Trophoblast cell (in vitro differentiated cells and primary cell): ENCODE results near the gene FRMPD1. TPM values are rescaled to one million over a fixed set of nuclear protein-coding genes. Genes with fewer than 3 reads are reported as not detected.
A peak's percentile ranks its signal among the peaks of the same experiment; 100 is the strongest.
"Not testable (repeated sequence)": the region's sequence is repeated elsewhere in the genome, so short reads cannot be mapped to it uniquely, and the experiment has no call there.

Experiments used
- DNase-seq, 2 donors: peaks; one replicate each; pipeline ENCODE4 v3.0.0-alpha.2; 2016
- H2AFZ ChIP-seq: 2 replicates; pipeline ENCODE4 v1.6.1; 2013; ENCODE audit warnings: low read length, moderate library complexity, mild to moderate bottlenecking; ENCODE audit not compliant: insufficient read depth, poor library complexity
- H2AK5ac ChIP-seq: 2 replicates; pipeline ENCODE4 v1.6.1; 2013; ENCODE audit warnings: mild to moderate bottlenecking, low read length
- H2BK120ac ChIP-seq: 2 replicates; pipeline ENCODE4 v1.6.1; 2013; ENCODE audit warnings: low read length, mild to moderate bottlenecking, moderate library complexity; ENCODE audit not compliant: insufficient read depth, poor library complexity
- H2BK12ac ChIP-seq: 2 replicates; pipeline ENCODE4 v1.6.1; 2013; ENCODE audit warnings: mild to moderate bottlenecking, low read length, moderate library complexity
- H2BK5ac ChIP-seq: 2 replicates; pipeline ENCODE4 v1.6.1; 2013; ENCODE audit warnings: low read length, low read depth, moderate library complexity, mild to moderate bottlenecking; ENCODE audit not compliant: poor library complexity
- H3K14ac ChIP-seq: 2 replicates; pipeline ENCODE4 v1.6.1; 2013; ENCODE audit warnings: mild to moderate bottlenecking, low read length
- H3K18ac ChIP-seq: 2 replicates; pipeline ENCODE4 v1.6.1; 2013; ENCODE audit warnings: mild to moderate bottlenecking, low read length
- H3K23ac ChIP-seq: 2 replicates; pipeline ENCODE4 v1.6.1; 2013; ENCODE audit warnings: low read length
- H3K27ac ChIP-seq: 2 replicates; pipeline ENCODE4 v1.5.1; 2013; ENCODE audit warnings: low read depth, mild to moderate bottlenecking, inconsistent platforms, low read length, moderate library complexity
- H3K27me3 ChIP-seq: 2 replicates; pipeline ENCODE4 v1.6.1; 2013; ENCODE audit warnings: inconsistent platforms, mild to moderate bottlenecking, low read length, moderate library complexity; ENCODE audit not compliant: insufficient read depth
- H3K36me3 ChIP-seq, 2 experiments: 1 replicate in 1 of 2; 2 replicates in 1 of 2; pipeline ENCODE4 v1.6.1; 2013; ENCODE audit warnings: low read length in 2 of 2, mild to moderate bottlenecking in 2 of 2, moderate library complexity in 1 of 2; ENCODE audit not compliant: insufficient read depth in 2 of 2, control insufficient read depth in 1 of 2
- H3K4ac ChIP-seq: 2 replicates; pipeline ENCODE4 v1.6.1; 2013; ENCODE audit warnings: low read depth, mild to moderate bottlenecking, low read length, moderate library complexity
- H3K4me1 ChIP-seq, 2 experiments: 1 replicate in 1 of 2; 2 replicates in 1 of 2; pipeline ENCODE4 v1.6.1; 2013; ENCODE audit warnings: low read length in 2 of 2, mild to moderate bottlenecking in 2 of 2, moderate library complexity in 1 of 2; ENCODE audit not compliant: insufficient read depth in 2 of 2, control insufficient read depth in 1 of 2
- H3K4me2 ChIP-seq: 2 replicates; pipeline ENCODE4 v1.6.1; 2013; ENCODE audit warnings: inconsistent platforms, mild to moderate bottlenecking, low read length, moderate library complexity
- H3K4me3 ChIP-seq: 2 replicates; pipeline ENCODE4 v1.5.1; 2013; ENCODE audit warnings: mild to moderate bottlenecking, low read depth, low read length, inconsistent platforms
- H3K79me1 ChIP-seq: one replicate; pipeline ENCODE4 v1.6.1; 2013; ENCODE audit warnings: low read length
- H3K79me2 ChIP-seq: 2 replicates; pipeline ENCODE4 v1.6.1; 2013; ENCODE audit warnings: low read length, mild to moderate bottlenecking; ENCODE audit not compliant: control insufficient read depth, insufficient read depth, poor library complexity
- H3K9ac ChIP-seq: 2 replicates; pipeline ENCODE4 v1.6.1; 2013; ENCODE audit warnings: mild to moderate bottlenecking, low read length
- H3K9me3 ChIP-seq: 2 replicates; pipeline ENCODE4 v1.6.1; 2013; ENCODE audit warnings: low read depth, mild to moderate bottlenecking, control low read depth, inconsistent platforms, low read length; ENCODE audit not compliant: insufficient read depth
- H4K12ac ChIP-seq: 2 replicates; pipeline ENCODE4 v1.6.1; 2013; ENCODE audit warnings: low read depth, mild to moderate bottlenecking, low read length, moderate library complexity
- H4K8ac ChIP-seq: 2 replicates; pipeline ENCODE4 v1.6.1; 2013; ENCODE audit warnings: low read depth, mild to moderate bottlenecking, low read length, moderate library complexity
- H4K91ac ChIP-seq: one replicate; pipeline ENCODE4 v1.6.1; 2013; ENCODE audit warnings: low read depth, mild to moderate bottlenecking, low read length, moderate library complexity
- WGBS: extraction: QIAGEN DNeasy Blood & Tissue Kit; methylation state at CpG from one replicate; pipeline ENCODE4 v1.1.7; 2013; ENCODE audit warnings: missing lambda C conversion rate; ENCODE audit not compliant: insufficient read length, insufficient coverage; ENCODE audit errors: extremely low coverage; 5-methylcytosine and 5-hydroxymethylcytosine counted together
- polyA plus RNA-seq: library from polyadenylated mRNA; stranded (reverse); fragments of 200-250 nt; gene quantifications from 2 replicates; pipeline ENCODE4 v1.2.3, GENCODE V29; 2013

FRMPD1 gene, protein sequence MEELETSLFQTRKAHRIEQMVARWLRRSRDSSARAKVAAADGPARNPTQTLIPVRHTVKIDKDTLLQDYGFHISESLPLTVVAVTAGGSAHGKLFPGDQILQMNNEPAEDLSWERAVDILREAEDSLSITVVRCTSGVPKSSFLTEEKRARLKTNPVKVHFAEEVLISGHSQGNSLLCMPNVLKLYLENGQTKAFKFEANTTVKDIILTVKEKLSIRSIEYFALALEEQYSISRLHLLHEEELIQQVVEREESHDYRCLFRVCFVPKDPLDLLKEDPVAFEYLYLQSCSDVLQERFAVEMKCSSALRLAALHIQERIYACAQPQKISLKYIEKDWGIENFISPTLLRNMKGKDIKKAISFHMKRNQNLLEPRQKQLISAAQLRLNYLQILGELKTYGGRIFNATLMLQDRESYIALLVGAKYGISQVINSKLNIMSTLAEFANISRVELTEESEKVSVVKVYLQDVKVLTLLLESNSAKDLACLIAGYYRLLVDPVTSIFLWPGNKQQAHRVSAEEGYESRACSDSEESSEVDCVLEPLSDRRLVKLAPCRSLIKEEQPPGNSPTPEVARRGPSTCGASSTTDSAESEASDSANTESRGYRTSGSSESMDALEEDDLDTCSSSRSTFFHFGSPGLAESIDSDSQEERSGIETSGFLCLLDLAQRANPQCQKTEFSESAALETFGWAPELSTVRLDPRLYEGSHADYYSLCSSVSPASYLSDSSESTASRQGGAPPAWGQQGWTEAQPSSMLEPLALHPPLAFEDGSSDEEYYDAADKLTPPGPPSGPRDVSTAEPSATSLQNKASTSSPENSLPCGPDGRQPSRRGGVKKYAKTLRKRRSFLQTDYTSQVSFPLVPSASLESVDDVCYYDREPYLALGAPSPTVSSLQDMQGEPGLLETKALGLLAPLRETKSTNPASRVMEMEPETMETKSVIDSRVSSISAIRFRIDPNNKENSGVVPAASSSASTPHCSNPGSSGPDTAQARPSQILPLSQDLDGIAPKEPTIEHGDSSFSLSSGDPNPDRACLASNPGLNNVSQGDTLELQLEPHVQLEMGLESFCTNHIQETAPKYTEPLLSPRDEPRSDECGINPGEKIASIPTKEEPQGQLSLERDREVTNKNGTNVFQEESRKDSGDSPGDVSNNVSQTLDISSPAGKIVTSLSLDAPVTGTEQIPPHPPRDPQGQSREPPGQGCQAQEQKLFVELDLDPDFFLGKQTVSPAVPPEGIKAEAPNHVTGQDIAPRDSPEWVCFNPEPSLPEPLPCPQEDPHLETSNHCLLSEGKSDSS (N-terminal part only)
- 0.07 and 0.10 TPM in 2 replicates for polyA plus RNA-seq

DNA sequence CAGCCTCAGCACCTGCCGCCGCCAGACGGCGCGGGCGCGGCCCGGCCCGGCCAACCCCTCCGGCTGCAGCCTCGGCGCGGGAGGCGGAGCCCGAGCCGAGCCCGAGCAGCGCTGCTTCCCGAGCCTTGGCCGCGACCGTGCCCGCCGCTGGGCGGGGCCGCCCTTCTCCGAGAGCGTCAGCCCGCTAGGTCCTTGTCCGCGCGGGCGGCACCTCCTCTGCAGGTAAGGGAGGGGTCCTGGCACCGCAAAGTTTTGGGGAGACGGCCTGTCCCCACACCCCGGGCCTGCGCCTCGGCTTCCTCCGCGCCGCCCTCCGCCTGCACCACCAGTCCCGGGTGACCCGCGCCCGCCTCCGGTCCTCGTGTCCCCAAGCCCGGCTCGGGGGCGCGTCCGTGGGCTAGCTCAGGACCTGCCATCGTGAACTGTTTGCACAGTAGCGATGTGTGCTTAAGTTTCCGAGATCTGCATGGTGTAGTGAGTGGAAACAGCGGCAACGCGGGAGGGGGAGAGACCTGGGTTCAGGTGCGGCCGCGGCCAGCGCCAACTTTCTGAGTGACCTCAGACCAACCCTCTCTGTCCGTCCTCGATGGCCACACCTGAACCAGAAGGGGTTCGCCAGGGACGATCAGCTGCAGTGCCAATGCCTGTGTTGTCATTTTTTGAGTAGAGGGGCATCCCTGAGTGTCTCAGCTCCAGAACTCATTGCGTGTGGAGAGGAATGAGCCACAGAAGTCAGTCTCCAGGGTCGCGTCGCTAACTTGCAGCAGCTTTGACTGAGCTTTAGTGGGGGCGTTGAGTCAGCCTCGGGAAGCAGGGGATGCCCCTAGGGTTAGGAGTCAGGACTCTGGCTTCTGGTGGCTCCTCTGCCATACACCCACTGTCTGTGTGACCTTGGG, at the start of gene FRMPD1:
FRMPD1 (plus strand) TSS at position 82 of the 896 bp plus-strand sequence. CDS start 41,688 bp downstream, outside the sequence.
- peak within 1 kb of the TSS; percentile 83 for H3K4me2 ChIP-seq
- H2AFZ ChIP-seq: peak within 1 kb of the TSS; percentile 50
- no peak within 1 kb of the TSS for H3K23ac ChIP-seq
- no peak within 1 kb of the TSS for H3K14ac ChIP-seq
- H3K4ac ChIP-seq: no peak within 1 kb of the TSS
- H3K4me1 ChIP-seq: peaks cover 7% of the 10 kb centered on the region in 2 experiments
- DNase-seq: peak; percentile 70 to 83
- H3K27ac ChIP-seq: no peak within 1 kb of the TSS
- H3K4me3 ChIP-seq: peak within 1 kb of the TSS; percentile 64
- H3K79me2 ChIP-seq: no peaks in the 10 kb centered on the region
- H3K36me3 ChIP-seq: no peaks in the 10 kb centered on the region
- H2BK5ac ChIP-seq: no peak within 1 kb of the TSS
- no peak within 1 kb of the TSS for H2BK12ac ChIP-seq
- no peak within 1 kb of the TSS for H4K8ac ChIP-seq
- no peak within 1 kb of the TSS for H4K91ac ChIP-seq
- H3K9me3 ChIP-seq: peaks cover 3% of the 10 kb centered on the region
- H2AK5ac ChIP-seq: no peak within 1 kb of the TSS
- peaks cover 41% of the 10 kb centered on the region for H3K27me3 ChIP-seq
- H4K12ac ChIP-seq: no peak within 1 kb of the TSS
- H2BK120ac ChIP-seq: no peak within 1 kb of the TSS
- no peaks in the 10 kb centered on the region for H3K79me1 ChIP-seq
- no peak within 1 kb of the TSS for H3K9ac ChIP-seq
- no peak within 1 kb of the TSS for H3K18ac ChIP-seq
- no CpG with 5 or more reads among the region's 73 CpGs for WGBS

DNA sequence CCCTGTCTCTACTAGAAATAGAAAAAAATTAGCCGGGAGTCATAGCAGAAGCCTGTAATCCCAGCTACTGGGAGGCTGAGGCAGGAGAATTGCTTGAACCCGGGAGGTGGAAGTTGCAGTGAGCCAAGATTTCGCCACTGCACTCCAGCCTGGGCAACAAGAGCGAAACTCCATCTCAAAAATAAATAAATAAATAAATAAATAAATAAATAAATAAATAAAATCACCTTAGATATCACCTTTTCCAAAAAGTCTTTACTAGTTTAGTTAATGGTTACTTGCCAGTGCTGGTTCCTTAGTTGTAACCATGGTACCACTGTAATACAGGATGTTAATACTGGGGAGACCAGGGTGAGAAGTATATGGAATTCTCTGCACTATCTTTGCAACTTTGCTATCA, 48.7 kb upstream of the FRMPD1 start:
- not testable (repeated sequence) for H3K79me1 ChIP-seq, H3K4me3 ChIP-seq, H3K9ac ChIP-seq, H3K9me3 ChIP-seq, H3K4ac ChIP-seq, H3K27me3 ChIP-seq, H4K8ac ChIP-seq, H3K18ac ChIP-seq, H3K14ac ChIP-seq, H4K12ac ChIP-seq, H3K36me3 ChIP-seq, H3K23ac ChIP-seq, DNase-seq, H3K4me1 ChIP-seq, H2AFZ ChIP-seq, H3K79me2 ChIP-seq, H4K91ac ChIP-seq, H2BK120ac ChIP-seq, H2BK12ac ChIP-seq, H2AK5ac ChIP-seq, H3K27ac ChIP-seq, H3K4me2 ChIP-seq, H2BK5ac ChIP-seq
- WGBS: no CpG with 5 or more reads among the region's 4 CpGs

DNA sequence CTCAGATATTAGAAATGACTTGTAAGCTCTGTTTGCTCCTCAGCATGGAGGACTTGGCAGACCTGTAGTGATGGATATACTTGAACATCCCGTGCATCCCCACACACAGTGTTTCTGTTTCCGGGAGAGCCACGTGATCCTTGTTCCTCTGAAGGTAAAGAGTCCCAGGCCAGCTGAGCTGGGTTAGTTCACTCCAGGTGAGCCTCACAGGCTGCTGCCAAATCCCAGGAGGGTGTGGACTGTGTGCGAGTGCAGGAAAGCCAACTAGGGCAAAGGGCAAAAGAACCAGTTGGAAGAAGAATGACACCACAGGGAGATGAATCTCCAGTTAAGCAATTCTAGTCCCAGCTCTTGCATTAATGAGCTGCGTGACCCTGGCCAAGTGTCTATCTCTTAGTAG, 47.9 kb upstream of the FRMPD1 start:
- Histone ChIP-seq H2BK5ac (no peak overlapping the region), H3K23ac (no peak overlapping the region), H3K27me3 (no peaks in the 10 kb centered on the region), H3K27ac (no peak overlapping the region), H4K12ac (no peak overlapping the region), H2AFZ (no peak overlapping the region), H3K36me3 (no peaks in the 10 kb centered on the region), H3K14ac (no peak overlapping the region), H3K4me1 (peaks cover 0 to 2% of the 10 kb centered on the region in 2 experiments), H3K9ac (no peak overlapping the region), H4K8ac (no peak overlapping the region), H3K18ac (no peak overlapping the region), H4K91ac (no peak overlapping the region), H3K4me3 (no peak overlapping the region), H3K4ac (no peak overlapping the region), H3K79me1 (no peaks in the 10 kb centered on the region), H3K4me2 (no peak overlapping the region), H2BK120ac (no peak overlapping the region), H3K79me2 (no peaks in the 10 kb centered on the region), H2BK12ac (no peak overlapping the region), H2AK5ac (no peak overlapping the region), H3K9me3 (peaks cover 2% of the 10 kb centered on the region)
- DNase-seq: peak; percentile 91 to 96
- no CpG with 5 or more reads among the region's 5 CpGs for WGBS
